NT2/D1 (cell line): ENCODE data around the gene COA8.

Experiments
- SUZ12 ChIP-seq: IDR thresholded peaks from 2 replicates; pipeline ENCODE4 v1.6.1; 2011; ENCODE audit not compliant: insufficient read length, insufficient read depth; ENCODE audit errors: extremely low read depth
- YY1 ChIP-seq: IDR thresholded peaks from 2 replicates; pipeline ENCODE4 v1.6.1; 2011; ENCODE audit not compliant: insufficient read length, insufficient read depth
- ZNF274 ChIP-seq: IDR thresholded peaks from 2 replicates; pipeline ENCODE4 v1.6.1; 2011; ENCODE audit warnings: mild to moderate bottlenecking, low read depth, low read length

GRCh38 chr14:103623883-103624482 is 61.2 kb downstream of the COA8 start:
- TF ChIP-seq ZNF274 (no peak), YY1 (no peak), SUZ12 (no peak)
